Activated naive CD4-positive, alpha-beta T cell treated with anti-CD3 and anti-CD28 coated beads for 36 hours (primary cell): Measurements from ENCODE around the gene FBXW12. TPM values are rescaled to one million over a fixed set of nuclear protein-coding genes. Genes with fewer than 3 reads are reported as not detected.

ENCODE experiments used
- CTCF ChIA-PET: fragments of 350-600 bp; sonication (Branson Sonifier 250); formaldehyde crosslinking; loops from one replicate; lab custom pipeline; 2021; ENCODE audit warnings: antibody characterized with exemption; lab: Charles Lee
- DNase-seq: peaks from one replicate; pipeline ENCODE4 v3.0.0-alpha.2; 2020
- H3K27ac Mint-ChIP-seq: one replicate; pipeline ENCODE4 v1.8.0; 2021; ENCODE audit warnings: mild to moderate bottlenecking, mixed read lengths
- H3K27me3 Mint-ChIP-seq: one replicate; pipeline ENCODE4 v1.8.0; 2021; ENCODE audit warnings: low read depth, mixed read lengths
- H3K36me3 Mint-ChIP-seq: one replicate; pipeline ENCODE4 v1.8.0; 2021; ENCODE audit warnings: low read depth, mixed read lengths
- H3K4me1 Mint-ChIP-seq: one replicate; pipeline ENCODE4 v1.8.0; 2021; ENCODE audit warnings: low read depth, mixed read lengths
- H3K4me3 Mint-ChIP-seq: one replicate; pipeline ENCODE4 v1.8.0; 2021; ENCODE audit warnings: mild to moderate bottlenecking, moderate library complexity, mixed read lengths
- H3K9me3 Mint-ChIP-seq: one replicate; pipeline ENCODE4 v1.8.0; 2021; ENCODE audit warnings: mixed read lengths
- intact Hi-C: fragments of 100-400 bp; cut with micrococcal nuclease; formaldehyde crosslinking; loops from one replicate; pipeline ENCODE4 v1.15.1; 2023
- total RNA-seq, 2 experiments: library from RNA; stranded (reverse); gene quantifications; one replicate each; pipeline ENCODE4 v1.2.3, GENCODE V29; 2021

FBXW12 gene
- total RNA-seq, 2 experiments from 2014 or later = not detected

DNA sequence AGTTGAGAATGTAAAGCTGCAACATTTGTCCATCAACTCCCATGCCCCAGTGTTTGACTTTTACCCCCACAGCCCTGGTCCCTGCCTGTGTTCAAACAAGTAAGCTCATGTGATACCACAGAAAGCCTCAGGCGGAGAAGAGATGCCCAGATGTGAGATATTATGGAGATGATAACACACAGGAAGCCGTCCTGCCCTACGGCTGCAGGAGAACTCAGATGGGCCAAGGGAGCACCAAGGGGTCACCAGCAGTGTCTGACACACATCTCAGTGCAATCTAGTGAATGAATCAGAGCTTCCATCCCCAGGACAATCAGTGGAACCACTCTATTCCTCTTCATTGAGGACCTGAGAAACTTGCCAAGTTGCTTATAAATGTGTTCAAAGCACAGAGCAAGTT is 24.5 kb upstream of the FBXW12 start:
- Mint-ChIP-seq H3K27ac (no peak overlapping the region), H3K27me3 (no peaks in the 10 kb centered on the region), H3K4me3 (no peak overlapping the region), H3K36me3 (no peaks in the 10 kb centered on the region), H3K9me3 (no peaks in the 10 kb centered on the region), H3K4me1 (no peaks in the 10 kb centered on the region)
- intact Hi-C loops = no loop called here
- CTCF ChIA-PET = interaction anchor here (0.5 to 1.0 kb wide), 2 partner anchors 9 to 1486 kb away, joined by 3 read pairs; no protein-coding TSS in a partner anchor
- no peak for DNase-seq

DNA sequence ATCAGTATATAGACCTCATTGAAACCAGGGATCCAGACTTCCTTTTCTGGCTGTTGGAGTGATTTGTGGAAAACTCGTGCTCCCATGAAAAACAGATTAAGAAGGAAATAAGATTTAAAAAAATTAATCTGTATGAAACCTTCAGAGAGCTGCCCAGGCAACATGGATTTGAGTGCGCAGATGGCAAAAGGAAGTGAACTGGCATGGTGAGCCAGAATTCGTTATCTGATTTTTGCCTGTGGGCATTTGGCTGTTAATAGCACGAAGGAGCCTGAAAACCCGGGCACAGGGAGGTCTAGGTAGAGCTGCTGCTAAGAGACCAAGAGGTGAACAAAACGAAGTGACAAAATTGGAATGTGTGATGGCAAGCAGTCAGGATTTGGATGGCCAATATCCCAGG is 19.5 kb upstream of the FBXW12 start:
- Mint-ChIP-seq H3K36me3 (no peaks in the 10 kb centered on the region), H3K4me3 (no peak overlapping the region), H3K9me3 (no peaks in the 10 kb centered on the region), H3K27ac (no peak overlapping the region), H3K27me3 (peaks cover 3% of the 10 kb centered on the region), H3K4me1 (no peaks in the 10 kb centered on the region)
- intact Hi-C loops = no loop called here
- CTCF ChIA-PET = no interaction called here
- DNase-seq = no peak

DNA sequence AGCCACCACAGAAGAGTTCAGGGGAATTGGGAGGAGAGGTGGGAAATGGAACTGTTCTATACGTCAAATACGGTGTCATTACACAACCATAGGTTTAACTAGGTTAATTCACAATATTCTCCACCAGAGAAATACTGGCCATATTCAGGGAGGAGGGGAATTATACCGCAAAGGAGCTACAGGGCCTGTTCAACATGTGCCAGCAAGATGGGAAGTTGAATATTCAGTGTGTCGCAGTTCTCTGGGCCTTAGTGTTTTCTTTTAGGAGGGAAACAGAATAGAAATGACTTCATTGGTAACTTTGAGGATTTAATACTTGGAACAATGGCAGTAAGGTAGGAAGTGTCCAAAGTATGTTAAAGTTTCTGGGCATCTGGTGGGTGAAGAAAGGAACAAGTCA is 18.0 kb upstream of the FBXW12 start:
- CTCF ChIA-PET = no interaction called here
- H3K27ac Mint-ChIP-seq = no peak overlapping the region

DNA sequence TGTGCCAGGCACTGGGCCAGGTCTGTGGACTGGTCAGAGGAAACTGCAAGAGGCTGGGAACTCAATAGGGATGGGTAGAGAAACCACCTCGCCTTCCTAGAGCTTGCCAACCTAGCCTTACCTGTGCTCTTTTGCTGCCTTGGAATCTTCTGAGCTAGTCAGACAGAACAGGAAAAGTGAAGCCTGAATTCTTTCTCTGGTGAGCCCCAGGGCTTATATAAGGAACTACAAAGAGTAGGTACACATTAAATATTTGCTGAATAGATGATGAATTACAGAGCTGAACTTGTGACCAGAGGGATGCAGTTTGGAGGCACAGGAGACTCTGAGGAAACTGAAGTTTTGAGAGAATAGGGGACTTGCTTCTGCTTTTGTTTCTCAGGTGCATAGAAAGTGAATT is 15.6 kb upstream of the FBXW12 start:
- H3K27me3 Mint-ChIP-seq = peaks cover 3% of the 10 kb centered on the region
- no peaks in the 10 kb centered on the region for H3K36me3 Mint-ChIP-seq
- CTCF ChIA-PET = interaction anchor here (0.6 to 0.8 kb wide), 2 partner anchors 9 to 31 kb away, joined by 3 read pairs; no protein-coding TSS in a partner anchor

More for the DNA sequence above, 18.0 kb upstream of the FBXW12 start:
- H3K36me3 Mint-ChIP-seq = no peaks in the 10 kb centered on the region
- DNase-seq = no peak
- H3K4me1 Mint-ChIP-seq = no peaks in the 10 kb centered on the region
- no peaks in the 10 kb centered on the region for H3K9me3 Mint-ChIP-seq
- H3K4me3 Mint-ChIP-seq = no peak overlapping the region
- intact Hi-C loops = no loop called here
- peaks cover 3% of the 10 kb centered on the region for H3K27me3 Mint-ChIP-seq

DNA sequence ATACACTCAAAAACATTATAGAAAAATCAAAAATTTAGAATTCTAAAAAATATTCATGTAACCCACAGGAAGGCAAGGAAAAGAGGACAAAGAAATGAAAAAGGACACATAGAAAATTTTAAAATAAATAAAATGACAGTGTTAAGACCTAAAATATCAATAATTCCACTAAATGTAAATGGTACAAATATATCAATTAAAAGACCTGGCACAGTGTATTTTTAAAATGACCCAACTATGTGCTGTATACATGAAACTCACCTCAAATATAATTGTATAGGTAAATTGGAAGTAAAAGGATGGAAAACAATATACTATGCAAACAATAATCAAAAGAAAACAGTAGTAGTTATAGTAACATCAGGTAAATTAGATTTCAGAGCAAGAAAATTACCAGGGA is 10.1 kb upstream of the FBXW12 start:
- Mint-ChIP-seq H3K36me3 (peaks cover 2% of the 10 kb centered on the region), H3K27me3 (no peaks in the 10 kb centered on the region), H3K9me3 (peaks cover 10% of the 10 kb centered on the region), H3K27ac (no peak overlapping the region), H3K4me1 (no peaks in the 10 kb centered on the region), H3K4me3 (no peak overlapping the region)
- CTCF ChIA-PET = no interaction called here
- intact Hi-C loops = no loop called here
- DNase-seq = no peak

More for the DNA sequence above, 15.6 kb upstream of the FBXW12 start:
- peaks cover 5% of the 10 kb centered on the region for H3K9me3 Mint-ChIP-seq
- H3K27ac Mint-ChIP-seq = no peak overlapping the region
- DNase-seq = no peak
- intact Hi-C loops = no loop called here
- no peaks in the 10 kb centered on the region for H3K4me1 Mint-ChIP-seq
- no peak overlapping the region for H3K4me3 Mint-ChIP-seq

DNA sequence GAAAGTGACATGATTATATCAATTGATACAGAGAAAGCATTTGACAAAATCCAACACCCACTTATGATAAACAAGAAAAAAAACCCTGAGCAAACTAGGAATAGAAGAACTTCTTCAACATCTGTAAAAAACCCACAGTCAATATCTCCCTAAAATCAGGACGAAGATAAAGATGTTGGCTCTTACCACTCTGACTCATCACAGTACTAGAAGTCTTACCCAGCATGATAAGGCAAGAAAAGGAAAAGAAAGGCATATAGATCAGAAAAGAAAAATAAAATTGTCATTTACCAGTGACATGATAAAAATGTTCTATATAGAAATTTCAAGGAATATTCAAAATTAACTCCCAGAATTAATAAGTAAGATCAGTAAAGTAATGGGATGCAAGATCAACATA is 7.2 kb upstream of the FBXW12 start:
- CTCF ChIA-PET = no interaction called here
- no peaks in the 10 kb centered on the region for H3K27me3 Mint-ChIP-seq
- H3K27ac Mint-ChIP-seq = no peak overlapping the region
- H3K4me3 Mint-ChIP-seq = no peak overlapping the region
- no peak for DNase-seq
- intact Hi-C loops = no loop called here
- peaks cover 2% of the 10 kb centered on the region for H3K36me3 Mint-ChIP-seq
- peaks cover 10% of the 10 kb centered on the region for H3K9me3 Mint-ChIP-seq
- no peaks in the 10 kb centered on the region for H3K4me1 Mint-ChIP-seq

DNA sequence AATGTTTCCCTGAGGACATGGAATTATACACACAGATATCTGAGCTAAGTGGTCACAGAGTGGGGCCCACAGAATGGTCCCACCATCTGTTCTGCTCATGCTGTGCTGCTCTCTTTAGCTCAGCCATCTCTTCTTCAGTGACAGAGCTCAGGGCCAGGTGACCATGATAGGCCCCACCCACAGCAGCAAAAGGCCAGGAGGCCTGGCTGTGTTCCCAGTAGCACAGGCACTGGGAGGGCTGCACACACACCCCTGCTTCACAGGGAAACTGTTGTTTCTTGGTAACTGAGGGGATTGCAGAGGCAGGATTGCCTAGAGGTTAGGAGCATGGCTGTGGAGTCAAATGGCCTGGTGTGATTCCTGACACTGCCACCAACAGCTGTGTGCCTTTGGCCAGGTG is 4.8 kb upstream of the FBXW12 start:
- no peak for DNase-seq
- no peaks in the 10 kb centered on the region for H3K36me3 Mint-ChIP-seq
- H3K9me3 Mint-ChIP-seq = peaks cover 1% of the 10 kb centered on the region
- no peak overlapping the region for H3K27ac Mint-ChIP-seq
- intact Hi-C loops = no loop called here
- no peaks in the 10 kb centered on the region for H3K4me1 Mint-ChIP-seq
- CTCF ChIA-PET = interaction anchor here (0.5 to 1.5 kb wide), 3 partner anchors 33 to 978 kb away, joined by 3 to 4 read pairs (median 4); no protein-coding TSS in a partner anchor
- no peaks in the 10 kb centered on the region for H3K27me3 Mint-ChIP-seq
- no peak overlapping the region for H3K4me3 Mint-ChIP-seq

DNA sequence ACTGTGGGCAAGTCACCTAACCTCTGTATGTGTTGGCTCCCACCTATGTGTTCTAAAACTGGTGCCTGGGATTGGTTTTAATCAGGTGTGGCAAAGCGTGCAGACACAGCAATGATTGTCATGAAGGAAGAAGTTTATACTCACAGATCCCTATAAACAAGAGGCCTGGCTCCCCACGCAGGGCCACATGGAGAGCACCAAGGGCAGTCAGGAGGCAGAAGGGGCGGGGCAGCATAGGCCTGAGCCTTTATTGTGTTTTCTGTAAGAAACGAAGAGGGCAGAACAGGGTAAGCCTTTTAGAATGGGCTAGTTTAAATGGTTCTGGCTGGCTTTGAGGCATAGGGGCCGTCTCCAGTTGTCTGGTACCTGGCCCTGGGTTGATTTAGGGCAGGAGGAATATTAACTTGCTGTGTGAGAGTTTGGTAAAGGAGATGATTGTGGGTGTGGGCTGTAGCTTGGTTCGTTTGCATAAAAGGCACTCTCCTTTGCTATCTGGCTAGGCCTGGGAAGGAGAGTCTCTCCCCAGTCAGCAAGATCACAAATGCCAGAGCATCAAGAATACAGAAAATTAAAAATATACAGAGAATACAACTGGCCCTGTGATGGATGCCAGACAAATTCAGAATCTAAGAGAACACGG is 2.2 kb upstream of the FBXW12 start:
- Mint-ChIP-seq H3K4me3 (no peak overlapping the region), H3K36me3 (no peaks in the 10 kb centered on the region), H3K4me1 (no peaks in the 10 kb centered on the region), H3K27ac (no peak overlapping the region), H3K27me3 (no peaks in the 10 kb centered on the region), H3K9me3 (no peaks in the 10 kb centered on the region)
- CTCF ChIA-PET = no interaction called here
- DNase-seq = no peak
- intact Hi-C loops = no loop called here

DNA sequence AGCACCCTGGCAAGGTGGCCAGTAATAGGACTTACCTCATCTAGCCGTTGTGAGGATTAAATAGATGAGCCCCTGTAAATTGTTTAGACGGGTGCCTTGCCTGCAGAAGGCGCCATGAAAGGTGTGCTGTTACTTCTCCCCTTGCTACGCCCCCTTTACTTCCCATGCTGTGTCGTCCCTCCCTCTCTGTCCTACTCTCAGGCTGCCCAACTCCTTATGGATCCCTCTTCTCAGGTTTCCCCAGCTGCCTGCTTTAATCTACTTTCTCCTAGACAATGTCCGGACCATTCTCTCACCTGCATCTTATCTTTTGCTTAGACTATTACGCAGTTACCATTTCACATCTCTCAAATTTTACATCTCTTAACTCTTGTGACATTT is 1.7 kb upstream of the FBXW12 start:
- intact Hi-C loops = no loop called here
- Mint-ChIP-seq H3K36me3 (no peaks in the 10 kb centered on the region), H3K4me1 (no peaks in the 10 kb centered on the region), H3K27ac (no peak overlapping the region), H3K9me3 (no peaks in the 10 kb centered on the region), H3K4me3 (no peak overlapping the region), H3K27me3 (no peaks in the 10 kb centered on the region)
- CTCF ChIA-PET = no interaction called here
- no peak for DNase-seq

DNA sequence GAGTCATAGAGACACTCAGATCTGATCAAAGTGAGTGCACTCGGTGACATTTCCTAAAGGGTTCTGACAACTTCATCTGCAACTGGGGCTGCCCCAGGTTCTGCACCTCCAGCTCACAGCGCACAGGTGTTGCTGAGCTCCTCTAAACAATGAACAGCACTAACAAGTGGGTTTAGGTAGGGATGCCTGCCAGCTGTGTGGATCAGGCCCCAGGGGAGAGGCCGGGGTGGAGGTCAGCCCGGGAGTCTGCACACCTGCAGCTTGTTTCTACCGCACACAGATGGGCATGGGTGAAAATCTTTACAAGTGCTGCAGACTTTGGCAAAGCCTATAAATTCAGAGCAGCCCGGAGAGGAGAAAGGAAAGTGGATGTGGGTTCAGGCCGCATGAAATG is 355 bp downstream of the FBXW12 start:
- intact Hi-C loops = no loop called here
- no peaks in the 10 kb centered on the region for H3K4me1 Mint-ChIP-seq
- CTCF ChIA-PET = interaction anchor here (1.0 kb wide), 1 partner anchor 28 kb away, joined by 4 read pairs; no protein-coding TSS in a partner anchor
- H3K4me3 Mint-ChIP-seq = no peak overlapping the region
- no peaks in the 10 kb centered on the region for H3K9me3 Mint-ChIP-seq
- H3K27me3 Mint-ChIP-seq = no peaks in the 10 kb centered on the region
- no peak overlapping the region for H3K27ac Mint-ChIP-seq
- H3K36me3 Mint-ChIP-seq = no peaks in the 10 kb centered on the region
- no peak for DNase-seq

DNA sequence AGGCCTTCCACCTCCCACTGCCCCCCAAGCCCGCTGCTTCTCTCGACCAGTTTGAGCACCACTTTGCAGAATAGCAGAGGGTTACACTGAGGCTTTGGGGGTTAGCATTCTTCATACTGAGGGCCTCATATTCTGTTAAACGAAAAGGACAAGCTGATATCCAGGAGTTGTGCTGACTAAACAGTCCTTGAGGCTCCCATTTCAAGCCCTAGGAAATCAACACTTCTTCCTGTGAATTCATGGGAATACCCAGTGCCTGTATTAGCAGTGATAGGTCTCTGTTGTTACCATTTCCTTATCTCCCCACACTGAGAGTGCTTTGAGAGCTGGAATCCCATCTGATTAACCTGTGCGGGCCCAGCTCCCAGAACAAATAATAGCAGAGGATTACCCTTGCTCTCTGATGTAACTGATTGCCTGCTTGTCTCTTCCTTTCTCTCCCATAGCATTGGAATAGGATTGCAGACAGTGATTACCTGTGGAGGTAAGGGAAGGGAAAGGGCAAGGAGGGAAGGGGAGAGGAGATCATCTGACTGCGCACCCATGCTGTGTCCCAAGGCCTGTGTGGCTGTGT is 930 bp downstream of the FBXW12 start:
- no peak overlapping the region for H3K4me3 Mint-ChIP-seq
- H3K4me1 Mint-ChIP-seq = no peaks in the 10 kb centered on the region

DNA sequence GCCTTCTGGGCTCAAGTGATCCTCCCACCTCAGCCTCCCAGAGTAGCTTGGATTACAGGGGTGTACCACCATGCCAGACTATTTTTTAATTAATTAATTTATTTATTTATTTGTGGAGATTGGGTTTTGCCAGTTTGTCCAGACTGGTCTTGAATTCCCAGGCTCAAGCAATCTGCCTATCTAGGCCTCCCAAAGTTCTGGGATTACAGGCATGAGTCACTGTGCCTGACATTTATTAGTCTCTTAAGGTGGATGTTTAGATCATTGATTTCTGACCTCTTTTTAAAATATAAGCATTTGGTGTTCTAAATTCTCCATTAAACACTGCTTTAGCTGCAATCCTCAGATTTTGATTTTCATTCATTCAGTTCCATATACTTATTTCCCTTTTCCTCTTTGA is 15.6 kb downstream of the FBXW12 start:
- H3K4me1 Mint-ChIP-seq = no peaks in the 10 kb centered on the region
- DNase-seq = no peak
- intact Hi-C loops = no loop called here
- no peaks in the 10 kb centered on the region for H3K36me3 Mint-ChIP-seq
- peaks cover 2% of the 10 kb centered on the region for H3K27me3 Mint-ChIP-seq
- no peak overlapping the region for H3K4me3 Mint-ChIP-seq
- no peak overlapping the region for H3K27ac Mint-ChIP-seq
- H3K9me3 Mint-ChIP-seq = no peaks in the 10 kb centered on the region
- CTCF ChIA-PET = interaction anchor here (0.6 to 2.8 kb wide), 4 partner anchors 13 to 1002 kb away, joined by 3 to 11 read pairs (median 5); no protein-coding TSS in a partner anchor

More for the DNA sequence above, 930 bp downstream of the FBXW12 start:
- CTCF ChIA-PET = interaction anchor here (0.6 to 1.0 kb wide), 2 partner anchors 28 to 1155 kb away, joined by 4 to 7 read pairs; no protein-coding TSS in a partner anchor
- no peak for DNase-seq
- H3K27me3 Mint-ChIP-seq = no peaks in the 10 kb centered on the region
- no peaks in the 10 kb centered on the region for H3K9me3 Mint-ChIP-seq
- no peaks in the 10 kb centered on the region for H3K36me3 Mint-ChIP-seq
- intact Hi-C loops = no loop called here
- no peak overlapping the region for H3K27ac Mint-ChIP-seq

DNA sequence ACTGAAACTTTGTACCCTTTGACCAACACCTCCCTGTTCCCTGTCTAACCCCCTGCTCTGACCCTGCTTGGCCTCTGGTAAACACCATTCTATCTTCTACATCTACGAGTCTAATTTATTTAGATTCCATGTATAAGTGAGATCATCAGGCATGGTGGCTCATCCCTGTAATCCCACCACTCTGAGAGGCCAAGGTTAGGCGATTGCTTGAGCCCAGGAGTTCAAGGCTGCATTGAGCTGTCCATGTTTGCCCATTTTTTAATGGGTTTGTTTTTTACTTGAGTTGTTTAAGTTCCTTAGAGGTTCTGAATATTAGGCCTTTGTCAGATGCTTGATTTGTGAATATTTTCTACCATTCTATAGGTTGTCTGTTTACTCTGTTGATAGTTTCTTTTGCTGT is 16.9 kb downstream of the FBXW12 start:
- Mint-ChIP-seq H3K27me3 (peaks cover 2% of the 10 kb centered on the region), H3K4me3 (no peak overlapping the region), H3K27ac (no peak overlapping the region), H3K36me3 (no peaks in the 10 kb centered on the region), H3K9me3 (no peaks in the 10 kb centered on the region), H3K4me1 (no peaks in the 10 kb centered on the region)
- intact Hi-C loops = no loop called here
- no peak for DNase-seq
- CTCF ChIA-PET = interaction anchor here (0.6 to 2.8 kb wide), 3 partner anchors 11 to 249 kb away, joined by 3 to 11 read pairs (median 9); no protein-coding TSS in a partner anchor
